ENCODE results near the gene KRTAP10-8. TPM values are rescaled to one million over a fixed set of nuclear protein-coding genes. Genes with fewer than 3 reads are reported as not detected.
"Not testable (repeated sequence)": the region's sequence is repeated elsewhere in the genome, so short reads cannot be mapped to it uniquely, and the experiment has no call there.

KRTAP10-8 gene
- total RNA-seq, 1 donor from 2014 or later = not detected

DNA sequence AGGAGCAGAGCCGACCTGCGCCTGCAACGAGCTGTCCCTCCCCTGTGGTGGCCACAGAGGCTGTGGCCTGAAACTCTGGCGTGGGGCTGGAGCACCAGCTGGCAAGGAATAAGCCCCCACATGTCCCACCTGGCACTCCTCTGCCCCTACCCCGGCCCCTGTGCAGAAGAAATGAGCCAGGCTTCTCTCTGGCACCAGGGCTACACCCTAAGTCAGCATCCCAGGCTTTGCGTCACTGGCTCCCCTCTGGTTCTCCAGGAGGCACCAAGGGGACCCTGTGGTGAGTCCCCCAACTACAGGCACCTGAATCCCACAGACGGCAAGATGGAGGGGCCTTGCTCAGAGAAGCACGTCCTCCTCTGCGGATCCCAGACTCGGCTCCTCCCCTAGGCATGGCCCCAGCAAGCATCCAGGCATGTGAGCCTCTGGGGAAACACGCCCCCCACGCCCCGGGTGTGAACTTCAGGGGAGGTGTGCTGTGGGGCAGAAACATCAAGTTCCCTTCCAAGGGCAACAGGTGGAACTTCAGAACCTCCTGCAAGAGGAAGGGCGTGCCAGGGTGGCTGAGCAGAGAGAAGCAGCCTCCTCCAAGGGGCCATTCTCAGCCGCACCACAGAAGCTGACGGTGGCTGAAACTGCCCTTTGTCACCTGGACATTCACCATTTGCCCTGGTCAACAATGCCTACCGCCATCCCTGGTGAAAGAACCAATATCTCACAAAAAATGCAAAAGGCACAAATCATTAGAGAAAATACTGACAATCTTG, 8.6 kb upstream of the KRTAP10-8 start:
- DNase-seq (ENCODE audit: low read depth, low spot score) = no peak
- no peaks in the 10 kb centered on the region for H3K36me3 Mint-ChIP-seq (ENCODE audit: low read depth)
- TF ChIP-seq, protein P1, sequence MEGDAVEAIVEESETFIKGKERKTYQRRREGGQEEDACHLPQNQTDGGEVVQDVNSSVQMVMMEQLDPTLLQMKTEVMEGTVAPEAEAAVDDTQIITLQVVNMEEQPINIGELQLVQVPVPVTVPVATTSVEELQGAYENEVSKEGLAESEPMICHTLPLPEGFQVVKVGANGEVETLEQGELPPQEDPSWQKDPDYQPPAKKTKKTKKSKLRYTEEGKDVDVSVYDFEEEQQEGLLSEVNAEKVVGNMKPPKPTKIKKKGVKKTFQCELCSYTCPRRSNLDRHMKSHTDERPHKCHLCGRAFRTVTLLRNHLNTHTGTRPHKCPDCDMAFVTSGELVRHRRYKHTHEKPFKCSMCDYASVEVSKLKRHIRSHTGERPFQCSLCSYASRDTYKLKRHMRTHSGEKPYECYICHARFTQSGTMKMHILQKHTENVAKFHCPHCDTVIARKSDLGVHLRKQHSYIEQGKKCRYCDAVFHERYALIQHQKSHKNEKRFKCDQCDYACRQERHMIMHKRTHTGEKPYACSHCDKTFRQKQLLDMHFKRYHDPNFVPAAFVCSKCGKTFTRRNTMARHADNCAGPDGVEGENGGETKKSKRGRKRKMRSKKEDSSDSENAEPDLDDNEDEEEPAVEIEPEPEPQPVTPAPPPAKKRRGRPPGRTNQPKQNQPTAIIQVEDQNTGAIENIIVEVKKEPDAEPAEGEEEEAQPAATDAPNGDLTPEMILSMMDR (conservative IDR thresholded peaks at IDR 0.05) = no peak
- H3K27me3 Mint-ChIP-seq (ENCODE audit: low read depth) = peaks cover 33% of the 10 kb centered on the region
- H3K9me3 Mint-ChIP-seq = peaks cover 12% of the 10 kb centered on the region
- no peak overlapping the region for H3K4me3 Mint-ChIP-seq
- H3K27ac Mint-ChIP-seq (ENCODE audit: unreplicated experiment) = no peak overlapping the region
- H3K4me1 Mint-ChIP-seq = peaks cover 6% of the 10 kb centered on the region

DNA sequence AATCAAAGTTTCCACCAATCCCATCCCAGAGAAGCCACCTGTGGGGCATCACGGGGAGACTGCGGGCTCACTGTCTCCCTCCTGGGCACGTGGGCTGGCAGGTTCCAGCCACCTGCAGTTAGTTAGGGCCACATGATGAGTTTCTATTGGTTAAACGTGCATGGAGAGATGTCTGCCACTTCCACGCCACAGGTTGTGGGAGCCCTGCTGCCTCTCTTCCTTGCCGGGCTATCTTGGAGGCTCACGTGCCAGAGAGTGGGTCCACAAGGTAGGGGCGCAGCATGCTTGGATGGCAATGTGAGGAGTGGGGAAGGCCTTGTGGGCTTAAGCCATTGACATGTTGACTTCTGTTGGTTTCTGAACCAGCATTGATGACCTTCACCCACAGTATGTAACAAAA, 8.0 kb upstream of the KRTAP10-8 start:
- TF ChIP-seq, protein P1 (conservative IDR thresholded peaks at IDR 0.05) = no peak
- peaks cover 33% of the 10 kb centered on the region for H3K27me3 Mint-ChIP-seq (ENCODE audit: low read depth)

DNA sequence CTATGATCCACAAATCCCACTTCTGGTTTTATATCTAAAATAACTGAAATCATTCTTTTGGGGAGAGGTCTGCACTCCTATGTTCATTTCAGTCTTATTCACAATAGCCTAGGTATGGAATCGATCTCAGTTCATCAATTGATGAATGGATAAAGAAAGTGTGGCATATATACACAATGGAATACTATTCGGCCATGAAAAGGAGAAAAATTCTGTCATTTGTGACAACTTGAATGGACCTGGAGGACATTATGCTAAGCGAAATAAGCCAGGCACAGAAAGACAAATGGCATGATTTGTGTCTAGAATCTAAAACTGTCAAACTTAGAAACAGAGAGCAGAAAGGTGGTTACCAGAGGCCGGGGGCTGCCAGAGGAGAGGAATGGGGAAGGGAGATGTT, 5.4 kb upstream of the KRTAP10-8 start:
- Mint-ChIP-seq H3K4me3 (no peak overlapping the region), H3K27ac (ENCODE audit: unreplicated experiment) (no peak overlapping the region), H3K4me1 (no peaks in the 10 kb centered on the region), H3K36me3 (ENCODE audit: low read depth) (peaks cover 12% of the 10 kb centered on the region), H3K27me3 (ENCODE audit: low read depth) (peaks cover 33% of the 10 kb centered on the region), H3K9me3 (peaks cover 25% of the 10 kb centered on the region)
- DNase-seq (ENCODE audit: low read depth, low spot score) = no peak
- TF ChIP-seq, protein P1 (conservative IDR thresholded peaks at IDR 0.05) = no peak

More for the DNA sequence above, 8.0 kb upstream of the KRTAP10-8 start:
- peaks cover 14% of the 10 kb centered on the region for H3K9me3 Mint-ChIP-seq
- H3K36me3 Mint-ChIP-seq (ENCODE audit: low read depth) = no peaks in the 10 kb centered on the region
- H3K4me1 Mint-ChIP-seq = no peaks in the 10 kb centered on the region
- DNase-seq (ENCODE audit: low read depth, low spot score) = no peak
- H3K27ac Mint-ChIP-seq (ENCODE audit: unreplicated experiment) = no peak overlapping the region
- no peak overlapping the region for H3K4me3 Mint-ChIP-seq

DNA sequence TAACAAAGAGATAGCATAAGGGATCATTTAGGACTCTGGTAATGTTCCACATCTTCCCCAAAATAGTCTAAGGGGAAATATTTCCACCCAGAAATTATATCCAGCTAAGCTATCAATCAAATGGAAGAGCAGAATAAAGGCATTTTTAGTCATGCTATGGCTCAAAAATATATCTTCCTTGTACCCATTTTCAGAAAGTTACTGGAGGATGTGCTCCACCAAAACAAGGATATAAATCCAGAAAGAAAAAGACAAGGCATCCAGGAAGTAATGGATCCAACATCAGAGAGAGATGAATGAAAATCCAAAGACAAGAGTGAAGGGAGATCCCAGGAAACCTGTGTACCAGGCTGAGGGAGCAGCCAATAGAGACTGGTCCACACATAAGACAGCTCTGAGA, 2.7 kb upstream of the KRTAP10-8 start:
- no peak for DNase-seq (ENCODE audit: low read depth, low spot score)
- H3K4me1 Mint-ChIP-seq = no peaks in the 10 kb centered on the region
- no peak overlapping the region for H3K27ac Mint-ChIP-seq (ENCODE audit: unreplicated experiment)
- H3K36me3 Mint-ChIP-seq (ENCODE audit: low read depth) = peaks cover 12% of the 10 kb centered on the region
- TF ChIP-seq, protein P1 (conservative IDR thresholded peaks at IDR 0.05) = no peak
- H3K27me3 Mint-ChIP-seq (ENCODE audit: low read depth) = peaks cover 30% of the 10 kb centered on the region
- H3K9me3 Mint-ChIP-seq = peaks cover 25% of the 10 kb centered on the region
- H3K4me3 Mint-ChIP-seq = no peak overlapping the region

DNA sequence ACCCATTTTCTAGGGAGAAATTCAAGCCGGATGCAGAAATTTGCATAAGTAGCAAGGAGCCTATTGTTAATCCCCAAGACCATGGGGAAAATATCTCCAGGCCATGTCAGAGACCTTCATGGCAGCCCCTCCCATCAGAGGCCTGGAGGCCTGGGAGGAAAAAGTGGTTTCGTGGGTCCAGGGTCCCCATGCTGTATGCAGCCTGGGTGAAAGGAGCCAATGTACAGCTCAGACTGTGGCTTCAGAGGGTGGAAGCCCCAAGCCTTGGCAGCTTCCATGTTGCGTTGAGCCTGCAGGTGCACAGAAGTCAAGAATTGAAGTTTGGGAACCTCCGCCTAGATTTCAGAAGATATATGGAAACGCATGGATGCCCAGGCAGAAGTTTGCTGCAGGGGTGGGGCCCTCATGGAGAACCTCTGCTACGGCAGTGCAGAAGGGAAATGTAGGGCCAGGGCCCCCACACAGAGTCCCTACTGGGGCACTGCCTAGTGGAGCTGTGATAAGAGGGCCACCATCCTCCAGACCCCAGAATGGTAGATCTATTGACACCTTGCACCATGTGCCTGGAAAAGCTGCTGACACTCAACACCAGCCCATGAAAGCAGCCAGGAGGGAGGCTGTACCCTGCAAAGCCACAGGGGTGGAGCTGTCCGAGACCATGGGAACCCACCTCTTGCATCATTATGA, 1.6 kb upstream of the KRTAP10-8 start:
- not testable (repeated sequence) for H3K4me1 Mint-ChIP-seq; DNase-seq (ENCODE audit: low read depth, low spot score); H3K27ac Mint-ChIP-seq (ENCODE audit: unreplicated experiment); H3K4me3 Mint-ChIP-seq
- peaks cover 17% of the 10 kb centered on the region for H3K9me3 Mint-ChIP-seq
- peaks cover 20% of the 10 kb centered on the region for H3K27me3 Mint-ChIP-seq (ENCODE audit: low read depth)
- H3K36me3 Mint-ChIP-seq (ENCODE audit: low read depth) = peaks cover 12% of the 10 kb centered on the region

DNA sequence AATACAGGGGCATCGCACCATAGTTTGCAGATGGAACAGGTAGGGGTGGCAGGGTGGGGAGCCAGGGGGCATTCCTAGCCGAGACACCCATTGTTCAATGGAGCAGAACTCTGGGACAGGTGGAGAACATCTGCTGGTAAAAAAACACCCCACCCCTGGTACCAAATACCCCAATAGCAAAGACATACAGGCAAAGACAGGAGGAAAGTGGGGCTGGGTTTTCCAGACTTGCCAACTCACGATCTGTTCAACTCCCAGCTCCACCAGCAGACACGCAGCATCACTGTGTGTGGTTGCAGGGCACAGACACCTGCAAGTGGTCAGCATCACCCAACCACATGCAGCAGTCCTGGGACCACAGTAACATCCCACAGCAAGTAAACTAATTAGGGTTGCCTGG, 328 bp upstream of the KRTAP10-8 start:
- TF ChIP-seq, protein P1 (conservative IDR thresholded peaks at IDR 0.05) = no peak
- DNase-seq (ENCODE audit: low read depth, low spot score) = no peak
- Mint-ChIP-seq H3K27me3 (ENCODE audit: low read depth) (peaks cover 12% of the 10 kb centered on the region), H3K36me3 (ENCODE audit: low read depth) (peaks cover 12% of the 10 kb centered on the region), H3K4me3 (no peak overlapping the region), H3K4me1 (no peaks in the 10 kb centered on the region), H3K27ac (ENCODE audit: unreplicated experiment) (no peak overlapping the region), H3K9me3 (peaks cover 15% of the 10 kb centered on the region)

Data from neural crest cell (in vitro differentiated cells).